ENCODE data around the gene CASP5. TPM values are rescaled to one million over a fixed set of nuclear protein-coding genes. Genes with fewer than 3 reads are reported as not detected.

Gene CASP5
- total and polyA plus RNA-seq, 7 donors: 0.05 TPM; not detected in 6

- WGBS, 3 donors: 80 to 86% (median 84%) methylated on average over 3 of the region's 3 CpGs
- H3K36me3 ChIP-seq (ENCODE audit: insufficient read depth in 1 of 2, low read depth in 1 of 2): no peaks in the 10 kb centered on the region
- no peak overlapping the region for H3K27ac ChIP-seq
- no peaks in the 10 kb centered on the region for H3K9me3 ChIP-seq
- TF ChIP-seq, protein P1, sequence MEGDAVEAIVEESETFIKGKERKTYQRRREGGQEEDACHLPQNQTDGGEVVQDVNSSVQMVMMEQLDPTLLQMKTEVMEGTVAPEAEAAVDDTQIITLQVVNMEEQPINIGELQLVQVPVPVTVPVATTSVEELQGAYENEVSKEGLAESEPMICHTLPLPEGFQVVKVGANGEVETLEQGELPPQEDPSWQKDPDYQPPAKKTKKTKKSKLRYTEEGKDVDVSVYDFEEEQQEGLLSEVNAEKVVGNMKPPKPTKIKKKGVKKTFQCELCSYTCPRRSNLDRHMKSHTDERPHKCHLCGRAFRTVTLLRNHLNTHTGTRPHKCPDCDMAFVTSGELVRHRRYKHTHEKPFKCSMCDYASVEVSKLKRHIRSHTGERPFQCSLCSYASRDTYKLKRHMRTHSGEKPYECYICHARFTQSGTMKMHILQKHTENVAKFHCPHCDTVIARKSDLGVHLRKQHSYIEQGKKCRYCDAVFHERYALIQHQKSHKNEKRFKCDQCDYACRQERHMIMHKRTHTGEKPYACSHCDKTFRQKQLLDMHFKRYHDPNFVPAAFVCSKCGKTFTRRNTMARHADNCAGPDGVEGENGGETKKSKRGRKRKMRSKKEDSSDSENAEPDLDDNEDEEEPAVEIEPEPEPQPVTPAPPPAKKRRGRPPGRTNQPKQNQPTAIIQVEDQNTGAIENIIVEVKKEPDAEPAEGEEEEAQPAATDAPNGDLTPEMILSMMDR (IDR thresholded peaks at IDR 0.05): no peak
- intact Hi-C loops (cut with DNase I): no loop called here
- H3K4me3 ChIP-seq: no peak overlapping the region
- no peaks in the 10 kb centered on the region for H3K27me3 ChIP-seq (ENCODE audit: insufficient read depth in 3 of 3, low read length in 2 of 3)
- DNase-seq: no peak
- no peak for ATAC-seq
- no peaks in the 10 kb centered on the region for H3K4me1 ChIP-seq
Observed at GRCh38 chr11:105005451-105005845, 17.5 kb downstream of the CASP5 start.

- ATAC-seq (no peak), DNase-seq (no peak)
- TF ChIP-seq, protein P1 (IDR thresholded peaks at IDR 0.05): no peak
- no peak overlapping the region for H3K27ac ChIP-seq
- no peaks in the 10 kb centered on the region for H3K27me3 ChIP-seq (ENCODE audit: insufficient read depth in 3 of 3, low read length in 2 of 3)
- intact Hi-C loops (cut with DNase I): no loop called here
- H3K36me3 ChIP-seq (ENCODE audit: insufficient read depth in 1 of 2, low read depth in 1 of 2): no peaks in the 10 kb centered on the region
- no peaks in the 10 kb centered on the region for H3K4me1 ChIP-seq
- no peaks in the 10 kb centered on the region for H3K9me3 ChIP-seq
- 35 to 61% (median 49%) methylated on average over 3 of the region's 3 CpGs for WGBS, 3 donors
- no peak overlapping the region for H3K4me3 ChIP-seq
Observed at GRCh38 chr11:105004021-105004420, 18.9 kb downstream of the CASP5 start.

- ATAC-seq (no peak), DNase-seq (no peak)
- intact Hi-C loops (cut with DNase I): no loop called here
- no peak overlapping the region for H3K4me3 ChIP-seq
- no peaks in the 10 kb centered on the region for H3K27me3 ChIP-seq (ENCODE audit: insufficient read depth in 3 of 3, low read length in 2 of 3)
- H3K36me3 ChIP-seq (ENCODE audit: insufficient read depth in 1 of 2, low read depth in 1 of 2): no peaks in the 10 kb centered on the region
- WGBS, 3 donors: 77 to 81% (median 80%) methylated on average over 2 of the region's 2 CpGs
- H3K4me1 ChIP-seq: no peaks in the 10 kb centered on the region
- H3K9me3 ChIP-seq: no peaks in the 10 kb centered on the region
- H3K27ac ChIP-seq: no peak overlapping the region
- TF ChIP-seq, protein P1 (IDR thresholded peaks at IDR 0.05): no peak
Observed at GRCh38 chr11:105003151-105003550, 19.8 kb downstream of the CASP5 start.

DNA sequence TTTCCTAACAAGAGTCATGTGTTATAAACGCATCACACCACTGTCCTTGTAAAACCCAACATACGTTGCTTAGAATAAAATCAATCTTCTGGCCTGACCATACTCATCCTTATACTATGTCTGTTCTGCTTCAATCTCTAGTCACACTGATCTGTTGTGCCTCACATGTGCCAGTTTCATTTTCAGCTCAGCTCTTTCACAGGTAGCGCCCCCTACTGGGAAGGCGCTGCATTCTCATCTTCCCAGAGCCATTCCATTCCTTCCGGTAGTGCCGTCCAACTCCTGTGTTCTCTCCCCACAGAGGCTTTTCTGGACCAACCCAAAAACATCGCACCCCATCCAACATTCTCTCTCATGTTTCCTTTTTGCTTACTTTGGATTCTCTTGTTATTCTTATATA lies 22.2 kb downstream of the CASP5 start:
- intact Hi-C loops (cut with DNase I): no loop called here
- TF ChIP-seq, protein P1 (IDR thresholded peaks at IDR 0.05): peak; percentile 34
- Histone ChIP-seq H3K36me3 (ENCODE audit: insufficient read depth in 1 of 2, low read depth in 1 of 2) (no peaks in the 10 kb centered on the region), H3K4me3 (no peak overlapping the region), H3K27me3 (ENCODE audit: insufficient read depth in 3 of 3, low read length in 2 of 3) (no peaks in the 10 kb centered on the region), H3K9me3 (no peaks in the 10 kb centered on the region), H3K4me1 (no peaks in the 10 kb centered on the region), H3K27ac (no peak overlapping the region)
- DNase-seq (no peak), ATAC-seq (no peak)
- 73 to 86% (median 78%) methylated on average over 7 of the region's 7 CpGs for WGBS, 3 donors

DNA sequence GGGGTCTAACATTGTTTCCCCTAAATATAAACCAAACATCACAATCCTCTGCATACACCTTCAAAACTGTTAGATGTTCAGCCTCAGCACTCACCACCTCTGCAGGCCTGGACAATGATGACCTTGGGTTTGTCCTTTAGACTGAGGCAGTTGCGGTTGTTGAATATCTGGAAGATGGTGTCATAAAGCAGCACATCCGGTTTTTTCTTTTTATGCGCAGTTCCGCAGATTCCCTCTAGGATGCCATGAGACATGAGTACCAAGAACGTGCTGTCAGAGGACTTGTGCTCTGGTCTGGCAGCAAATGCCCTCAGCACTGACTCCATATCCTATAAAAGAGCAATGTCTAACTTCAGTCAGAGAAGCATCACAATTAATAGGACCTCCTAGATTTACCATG lies 22.8 kb downstream of the CASP5 start:
- Histone ChIP-seq H3K36me3 (ENCODE audit: insufficient read depth in 1 of 2, low read depth in 1 of 2) (no peaks in the 10 kb centered on the region), H3K9me3 (no peaks in the 10 kb centered on the region), H3K4me1 (no peaks in the 10 kb centered on the region), H3K4me3 (no peak overlapping the region), H3K27ac (no peak overlapping the region), H3K27me3 (ENCODE audit: insufficient read depth in 3 of 3, low read length in 2 of 3) (no peaks in the 10 kb centered on the region)
- 83 to 88% (median 88%) methylated on average over 5 of the region's 5 CpGs for WGBS, 3 donors
- intact Hi-C loops (cut with DNase I): no loop called here
- TF ChIP-seq, protein P1 (IDR thresholded peaks at IDR 0.05): no peak
- no peak for ATAC-seq
- DNase-seq: no peak

Data from psoas muscle (tissue), 8 donors.